NCI-H1694 (cell line): ENCODE measurements around the gene C10orf53.
"Not testable (repeated sequence)": the region's sequence is repeated elsewhere in the genome, so short reads cannot be mapped to it uniquely, and the experiment has no call there.

ENCODE experiments used
- DNase-seq: peaks from one replicate; lab custom pipeline; 2025; lab: John Stamatoyannopoulos, UW

The C10orf53 gene

GRCh38 chr10:49652421-49653272, 26.8 kb upstream of the C10orf53 start:
- DNase-seq, result no peak

GRCh38 chr10:49653273-49653929, 26.1 kb upstream of the C10orf53 start:
- DNase-seq, result no peak

GRCh38 chr10:49654036-49654693, 25.3 kb upstream of the C10orf53 start:
- DNase-seq, result no peak

- no peak for DNase-seq
Measured at GRCh38 chr10:49655099-49655498, 24.4 kb upstream of the C10orf53 start.

- DNase-seq, result no peak
Measured at GRCh38 chr10:49656845-49657493, 22.5 kb upstream of the C10orf53 start.

GRCh38 chr10:49657606-49658005, 21.8 kb upstream of the C10orf53 start:
- no peak for DNase-seq

- peak; percentile 3 for DNase-seq
Measured at GRCh38 chr10:49661140-49661856, 18.2 kb upstream of the C10orf53 start.

- no peak for DNase-seq
Measured at GRCh38 chr10:49662169-49662830, 17.2 kb upstream of the C10orf53 start.

GRCh38 chr10:49663596-49663995, 15.9 kb upstream of the C10orf53 start:
- DNase-seq, result no peak

- no peak for DNase-seq
Measured at GRCh38 chr10:49664006-49664841, 15.2 kb upstream of the C10orf53 start.

- no peak for DNase-seq
Measured at GRCh38 chr10:49664842-49665355, 14.6 kb upstream of the C10orf53 start.

- DNase-seq, result no peak
Measured at GRCh38 chr10:49666054-49666615, 13.3 kb upstream of the C10orf53 start.

- DNase-seq, result no peak
Measured at GRCh38 chr10:49666685-49667084, 12.8 kb upstream of the C10orf53 start.

GRCh38 chr10:49667991-49668390, 11.5 kb upstream of the C10orf53 start:
- no peak for DNase-seq

- DNase-seq, result peak; percentile 7
Measured at GRCh38 chr10:49668684-49669083, 10.8 kb upstream of the C10orf53 start.

- no peak for DNase-seq
Measured at GRCh38 chr10:49678827-49679479, 498 bp upstream of the C10orf53 start.

GRCh38 chr10:49682449-49682848, 3.0 kb downstream of the C10orf53 start:
- not testable (repeated sequence) for DNase-seq

- DNase-seq, result no peak
Measured at GRCh38 chr10:49682879-49683278, 3.4 kb downstream of the C10orf53 start.

GRCh38 chr10:49686651-49687050, 7.2 kb downstream of the C10orf53 start:
- DNase-seq, result no peak
